Inferior parietal cortex (tissue), 1 donor: ENCODE results near the gene NUP98.

ENCODE experiments used
- DNase-seq: peaks from one replicate; pipeline ENCODE4 v3.0.0-alpha.2; 2016; ENCODE audit errors: extremely low spot score

Gene NUP98

DNA sequence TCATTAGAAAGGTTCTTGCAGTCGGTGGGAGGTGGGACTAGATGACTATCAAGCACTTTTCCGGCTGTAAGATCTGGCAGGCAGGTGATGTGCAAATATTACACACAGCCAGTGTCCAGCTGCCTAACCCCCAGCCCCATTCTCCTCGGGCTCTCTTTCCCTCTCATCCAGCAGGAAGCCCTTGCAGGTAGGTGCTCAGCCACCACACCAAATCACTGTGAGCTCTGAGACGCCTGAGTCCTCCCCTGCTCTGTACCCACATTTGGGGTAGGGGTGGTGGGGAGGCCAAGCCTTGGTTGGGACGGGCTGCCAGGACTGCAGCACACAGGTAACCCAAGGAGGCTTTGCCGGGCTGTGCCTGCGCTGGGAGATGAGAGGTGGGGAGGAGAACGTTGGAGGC is 156.2 kb downstream of the NUP98 start:
- DNase-seq, result no peak

DNA sequence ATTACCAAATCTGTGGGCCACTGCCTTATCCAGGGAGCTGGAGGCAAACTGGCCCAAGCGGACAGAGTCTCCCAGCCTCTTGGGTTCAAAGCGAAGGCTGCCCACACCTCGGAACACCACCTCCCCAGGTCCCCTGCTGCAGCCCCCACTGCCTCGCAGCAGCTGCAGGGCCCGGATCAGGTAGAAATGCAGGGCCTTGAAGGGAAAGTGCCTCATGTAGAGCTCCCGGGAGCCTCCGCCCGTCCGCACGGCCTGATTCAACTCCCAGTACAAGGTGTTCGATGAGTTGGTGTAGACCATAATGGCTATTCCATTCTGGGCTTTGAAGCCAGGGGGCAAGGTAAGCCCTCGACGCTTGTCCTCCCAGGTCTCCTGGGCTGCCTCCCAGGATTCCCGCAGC is 157.5 kb downstream of the NUP98 start:
- no peak for DNase-seq

DNA sequence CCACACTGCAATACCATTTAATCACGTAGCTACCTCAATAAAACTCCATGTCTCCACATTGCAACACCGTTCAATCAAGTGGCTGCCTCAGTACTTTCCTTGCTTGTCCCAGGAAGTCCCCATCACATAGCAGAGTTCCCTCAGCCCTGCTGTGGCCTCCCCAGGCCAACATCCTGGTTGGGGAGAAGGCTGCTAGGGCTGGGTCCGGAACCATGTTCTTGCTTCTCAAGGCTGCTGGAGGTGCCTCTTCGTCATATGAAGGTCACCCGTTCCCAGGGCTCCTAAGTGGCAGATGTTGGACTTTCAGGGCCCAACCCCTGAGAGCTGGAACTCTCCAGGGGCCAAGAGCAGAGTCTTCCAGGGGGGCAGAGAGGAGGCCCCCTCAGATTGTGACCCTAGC is 158.8 kb downstream of the NUP98 start:
- DNase-seq, result no peak

DNA sequence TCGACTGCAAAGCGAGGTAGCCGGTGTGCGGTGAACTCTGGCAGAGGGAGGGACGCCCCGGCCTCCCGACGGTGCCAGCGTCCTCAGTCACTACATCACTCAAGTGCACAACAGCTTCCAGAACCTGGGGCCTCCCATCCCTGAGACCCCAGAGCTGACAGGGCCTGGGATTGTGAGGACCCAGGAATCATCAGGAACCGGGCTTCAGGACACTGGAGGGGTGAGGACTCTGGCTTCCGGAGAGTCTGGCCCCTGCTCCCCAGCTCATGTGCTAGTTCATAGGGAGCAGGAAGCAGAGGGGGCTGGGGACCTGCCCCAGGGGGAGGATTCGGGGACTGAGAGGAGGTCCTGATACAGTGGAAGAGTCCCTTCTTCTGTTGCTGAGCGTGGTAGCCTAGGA is 160.2 kb downstream of the NUP98 start:
- no peak for DNase-seq

DNA sequence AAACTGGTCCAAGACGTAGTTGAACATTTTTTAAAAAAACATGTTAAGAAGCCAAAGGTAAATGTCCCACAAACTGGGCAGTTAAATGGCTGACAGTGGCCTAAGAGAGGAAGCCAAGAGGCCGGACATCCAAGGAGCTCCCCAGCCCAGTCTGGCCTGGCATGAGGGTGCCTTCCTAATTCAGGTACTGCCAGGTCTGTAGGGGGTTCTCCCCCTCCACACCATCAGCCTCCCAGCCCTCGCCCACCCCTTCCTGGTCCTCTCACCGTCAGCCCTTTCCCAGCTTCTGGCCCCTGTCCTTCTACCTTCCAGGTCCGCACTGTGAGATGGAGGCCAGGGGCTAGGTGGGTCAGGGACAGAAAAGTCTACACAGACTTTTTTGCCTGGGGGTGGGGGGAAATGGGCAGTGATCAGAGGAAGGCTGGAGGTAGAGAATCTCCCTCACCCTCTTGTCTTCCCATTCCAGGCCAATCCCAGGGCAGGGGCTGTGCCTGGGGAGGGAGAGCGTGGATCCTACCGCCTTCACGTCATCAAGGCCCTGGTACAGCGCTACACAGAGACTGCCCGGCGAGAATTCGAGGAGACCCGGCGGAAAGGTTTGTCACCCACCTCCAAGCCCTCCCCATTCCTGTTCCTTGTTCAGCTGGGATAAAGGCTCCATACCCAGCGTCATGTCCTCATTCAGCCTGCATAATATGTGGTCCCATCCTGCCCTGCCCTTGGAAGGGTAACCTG is 161.5 kb downstream of the NUP98 start:
- no peak for DNase-seq

DNA sequence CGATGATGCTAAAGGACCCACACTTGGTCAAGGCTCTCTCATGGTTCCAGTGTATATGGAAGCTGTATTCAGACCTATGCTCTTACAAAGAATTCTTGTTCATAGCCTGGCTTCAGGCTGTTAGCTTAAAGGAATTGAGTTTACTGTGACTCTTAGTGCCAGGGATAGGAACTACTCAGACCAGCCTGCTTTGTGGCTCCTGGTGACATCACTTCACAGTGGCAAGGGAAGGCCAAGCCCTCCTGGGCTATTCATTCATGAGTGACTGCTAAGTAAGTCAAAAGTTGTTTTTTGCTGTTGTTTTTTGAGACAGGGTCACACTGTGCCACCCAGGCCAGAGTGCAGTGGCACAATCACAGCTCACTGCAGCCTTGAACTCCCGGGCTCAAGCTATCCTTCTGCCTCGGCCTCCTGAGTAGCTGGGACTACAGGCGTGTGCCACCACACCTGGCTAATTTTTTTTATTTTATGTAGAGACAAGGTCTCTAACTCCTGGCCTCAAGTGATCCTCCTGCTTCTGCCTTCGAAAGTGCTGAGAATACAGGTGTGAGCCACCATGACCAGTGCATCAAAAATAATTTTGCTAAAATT is 165.2 kb downstream of the NUP98 start:
- DNase-seq, result no peak

DNA sequence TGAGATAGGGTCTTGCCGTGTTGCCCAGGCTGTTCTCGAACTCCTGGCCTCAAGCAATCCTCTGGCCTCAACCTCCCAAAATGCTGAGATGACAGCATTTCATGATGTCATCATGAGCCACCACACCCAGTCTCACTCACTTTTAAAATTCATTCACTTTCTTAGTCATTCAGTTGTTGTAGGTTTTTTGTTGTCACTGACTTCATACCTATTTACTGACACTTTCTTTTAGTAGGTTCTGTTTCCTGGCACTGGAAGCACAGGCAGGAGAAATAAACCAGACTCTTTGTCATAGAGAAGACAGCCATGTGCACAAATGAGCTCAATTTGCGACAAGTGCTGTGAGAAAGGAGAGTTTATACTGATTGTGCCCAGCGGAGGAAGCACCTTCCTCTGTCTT is 166.0 kb downstream of the NUP98 start:
- DNase-seq, result no peak

DNA sequence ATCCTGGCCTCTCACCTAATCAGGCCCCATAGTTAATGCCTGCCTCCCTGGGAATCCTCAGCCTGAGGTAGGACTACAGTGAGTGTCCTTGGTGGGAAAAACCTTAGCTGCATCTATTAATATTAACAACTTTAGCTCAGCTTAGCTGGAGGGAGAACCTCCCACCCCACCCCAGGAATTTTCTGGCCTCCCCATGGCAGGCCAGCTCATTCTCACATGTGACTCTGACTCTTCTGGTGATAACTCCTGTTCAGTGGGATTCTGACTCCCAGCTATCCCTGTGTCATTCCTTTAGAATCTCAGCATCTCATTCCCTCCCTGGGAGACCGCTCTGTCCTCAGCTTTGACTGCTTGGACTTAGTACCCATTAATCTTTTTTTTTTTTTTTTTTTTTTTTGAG is 170.1 kb downstream of the NUP98 start:
- no peak for DNase-seq

DNA sequence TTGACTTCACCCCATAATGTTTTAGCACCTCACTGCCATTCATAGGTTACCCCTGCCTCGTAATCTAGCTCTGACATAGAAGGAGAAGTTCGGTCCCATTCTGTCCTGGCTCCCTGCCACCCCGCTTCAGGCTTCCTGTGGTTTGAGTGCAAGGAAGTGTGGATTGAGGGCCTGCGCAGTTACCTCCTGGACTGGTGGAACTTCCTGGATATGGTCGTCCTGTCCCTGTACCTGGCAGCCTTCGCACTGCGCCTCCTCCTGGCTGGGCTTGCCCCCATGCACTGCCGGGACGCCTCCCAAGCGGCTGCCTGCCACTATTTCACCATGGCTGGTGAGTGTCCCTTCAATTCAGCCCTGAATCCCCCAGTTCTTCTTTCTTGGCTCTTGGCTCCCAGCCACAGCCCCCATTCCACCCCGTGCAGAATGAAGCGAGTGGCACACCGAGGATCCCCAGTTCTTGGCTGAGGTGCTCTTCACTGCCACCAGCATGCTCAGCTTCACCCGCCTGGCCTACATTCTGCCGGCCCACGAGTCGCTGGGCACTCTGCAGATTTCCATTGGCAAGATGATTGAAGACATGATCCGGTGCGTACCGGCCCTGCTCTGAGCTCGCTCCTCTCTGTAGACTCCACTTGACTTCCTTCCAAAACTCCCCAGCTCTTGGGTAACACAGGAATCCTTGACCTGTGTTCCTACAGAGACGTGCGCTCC is 170.9 kb downstream of the NUP98 start:
- DNase-seq, result no peak
